OCI-LY7 (cell line): ENCODE measurements around the gene HSDL2. TPM values are rescaled to one million over a fixed set of nuclear protein-coding genes. Genes with fewer than 3 reads are reported as not detected.
"Not testable (repeated sequence)": the region's sequence is repeated elsewhere in the genome, so short reads cannot be mapped to it uniquely, and the experiment has no call there.

Experiments
- BruUV-seq: library from RNA; stranded (reverse); fragments of 400-500 nt; replicated peaks from 2 replicates; lab custom pipeline; 2021; lab: Mats Ljungman, UMichigan
- CTCF ChIA-PET: fragments of 300-600 bp; sonication (Branson Sonifier 250); formaldehyde crosslinking; loops from one replicate; lab custom pipeline; 2022; ENCODE audit warnings: antibody characterized with exemption; ENCODE audit not compliant: unreplicated experiment; lab: Charles Lee
- POLR2A ChIA-PET: fragments of 300-600 bp; sonication (Branson Sonifier 250); formaldehyde crosslinking; loops from one replicate; lab custom pipeline; 2022; ENCODE audit warnings: antibody characterized with exemption; lab: Charles Lee
- DNase-seq: peaks from one replicate; pipeline ENCODE4 v3.0.0-alpha.2; 2015; ENCODE audit warnings: low spot score
- H2AFZ ChIP-seq: fragments of 200-600 bp; sonication (generic), shearing (Covaris generic); 2 replicates; pipeline ENCODE4 v1.6.1; 2014; ENCODE audit warnings: mild to moderate bottlenecking, antibody characterized with exemption, low read length, moderate library complexity
- H3K27ac ChIP-seq: fragments of 200-600 bp; sonication (generic); 2 replicates; pipeline ENCODE4 v1.5.1; 2014; ENCODE audit warnings: mixed run types, low read depth, mild to moderate bottlenecking, moderate library complexity, low read length, inconsistent platforms; ENCODE audit not compliant: poor library complexity, severe bottlenecking
- H3K36me3 ChIP-seq: fragments of 200-600 bp; sonication (generic); 2 replicates; pipeline ENCODE4 v1.6.1; 2014; ENCODE audit warnings: mild to moderate bottlenecking, antibody characterized with exemption, low read length, moderate library complexity, mixed read lengths; ENCODE audit not compliant: insufficient read depth
- H3K4me1 ChIP-seq: fragments of 200-600 bp; sonication (generic); 2 replicates; pipeline ENCODE4 v1.5.1; 2014; ENCODE audit warnings: mild to moderate bottlenecking, low read length; ENCODE audit not compliant: insufficient read depth, poor library complexity, severe bottlenecking
- H3K4me2 ChIP-seq: fragments of 200-600 bp; sonication (generic); 2 replicates; pipeline ENCODE4 v1.6.1; 2014; ENCODE audit warnings: mild to moderate bottlenecking, low read length
- H3K4me3 ChIP-seq: fragments of 200-600 bp; sonication (generic); 2 replicates; pipeline ENCODE4 v1.5.1; 2014; ENCODE audit warnings: mild to moderate bottlenecking, low read depth, low read length; ENCODE audit not compliant: poor library complexity, severe bottlenecking
- H3K79me2 ChIP-seq: fragments of 200-600 bp; sonication (generic); 2 replicates; pipeline ENCODE4 v1.6.1; 2016; ENCODE audit warnings: low read depth, mild to moderate bottlenecking, low read length, moderate library complexity, mixed read lengths; ENCODE audit not compliant: insufficient read depth
- H3K9me2 ChIP-seq: fragments of 200-600 bp; sonication (generic); 2 replicates; pipeline ENCODE4 v1.6.1; 2016; ENCODE audit warnings: mild to moderate bottlenecking, low read length, mixed read lengths; ENCODE audit not compliant: insufficient read depth
- H3K9me3 ChIP-seq: fragments of 200-600 bp; sonication (generic); 2 replicates; pipeline ENCODE4 v1.6.1; 2014; ENCODE audit warnings: mild to moderate bottlenecking, mixed run types, low read length, mixed read lengths
- H4K20me1 ChIP-seq: fragments of 200-600 bp; sonication (generic); 2 replicates; pipeline ENCODE4 v1.6.1; 2014; ENCODE audit warnings: mild to moderate bottlenecking, antibody characterized with exemption, low read length, moderate library complexity, mixed read lengths; ENCODE audit not compliant: insufficient read depth
- EZH2phosphoT487 ChIP-seq: fragments of 200-600 bp; sonication (generic); IDR thresholded peaks from 2 replicates; pipeline ENCODE4 v1.6.1; 2018; ENCODE audit warnings: low read depth, borderline replicate concordance, mild to moderate bottlenecking, mixed run types, antibody characterized with exemption, low read length, moderate library complexity, mixed read lengths
- intact Hi-C: fragments of 100-400 bp; cut with micrococcal nuclease; formaldehyde crosslinking; loops from one replicate; pipeline ENCODE4 v1.10.0; 2022; ENCODE audit not compliant: unreplicated experiment
- total RNA-seq, 2 experiments: library from RNA; depleted of rRNA in 1 of 2; stranded (reverse); fragments of >200 nt in 1 of 2; shearing (Covaris generic) in 1 of 2; gene quantifications; 2 replicates each; pipeline ENCODE4 v1.2.3, GENCODE V29; 2014 to 2022
- TF ChIP-seq, protein P1 (sequence below): fragments of 200-600 bp; sonication (generic); conservative IDR thresholded peaks from 2 replicates; pipeline ENCODE4 v1.5.1; 2014; ENCODE audit warnings: mild to moderate bottlenecking, antibody characterized with exemption, low read length, moderate library complexity, mixed read lengths

HSDL2 gene
- total RNA-seq, 2 experiments from 2014 or later = 12.7 to 16.6 TPM

DNA sequence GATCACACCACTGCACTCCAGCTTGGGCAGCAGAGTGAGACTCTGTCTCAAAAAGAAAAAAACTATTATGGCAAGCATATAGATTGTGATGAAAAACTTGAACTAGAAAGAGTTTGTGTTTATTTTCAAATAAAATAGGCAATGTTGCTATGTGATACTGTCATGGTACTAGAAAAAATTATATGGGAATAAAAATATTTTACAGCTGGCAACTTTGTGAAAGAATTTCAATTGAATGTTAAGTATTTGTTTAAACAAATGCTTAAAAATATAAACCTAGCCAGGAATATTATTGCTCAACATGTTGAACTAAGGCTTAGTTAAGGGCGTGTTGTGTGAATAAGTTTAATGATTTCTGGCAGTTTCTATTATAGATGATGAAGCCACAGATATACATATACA, 31.7 kb downstream of the HSDL2 start:
- Histone ChIP-seq H3K36me3 (peaks cover 22% of the 10 kb centered on the region), H2AFZ (no peak overlapping the region), H3K79me2 (no peaks in the 10 kb centered on the region), H3K4me2 (no peak overlapping the region), H3K9me2 (no peaks in the 10 kb centered on the region), H4K20me1 (no peaks in the 10 kb centered on the region), H3K4me3 (no peak overlapping the region), H3K4me1 (no peaks in the 10 kb centered on the region), H3K9me3 (no peaks in the 10 kb centered on the region), H3K27ac (no peak overlapping the region)
- intact Hi-C loops = no loop called here
- POLR2A ChIA-PET = interaction anchor here (0.6 kb wide), 1 partner anchor 315 kb away, joined by 3 read pairs; no protein-coding TSS in a partner anchor
- TF ChIP-seq, protein P1, sequence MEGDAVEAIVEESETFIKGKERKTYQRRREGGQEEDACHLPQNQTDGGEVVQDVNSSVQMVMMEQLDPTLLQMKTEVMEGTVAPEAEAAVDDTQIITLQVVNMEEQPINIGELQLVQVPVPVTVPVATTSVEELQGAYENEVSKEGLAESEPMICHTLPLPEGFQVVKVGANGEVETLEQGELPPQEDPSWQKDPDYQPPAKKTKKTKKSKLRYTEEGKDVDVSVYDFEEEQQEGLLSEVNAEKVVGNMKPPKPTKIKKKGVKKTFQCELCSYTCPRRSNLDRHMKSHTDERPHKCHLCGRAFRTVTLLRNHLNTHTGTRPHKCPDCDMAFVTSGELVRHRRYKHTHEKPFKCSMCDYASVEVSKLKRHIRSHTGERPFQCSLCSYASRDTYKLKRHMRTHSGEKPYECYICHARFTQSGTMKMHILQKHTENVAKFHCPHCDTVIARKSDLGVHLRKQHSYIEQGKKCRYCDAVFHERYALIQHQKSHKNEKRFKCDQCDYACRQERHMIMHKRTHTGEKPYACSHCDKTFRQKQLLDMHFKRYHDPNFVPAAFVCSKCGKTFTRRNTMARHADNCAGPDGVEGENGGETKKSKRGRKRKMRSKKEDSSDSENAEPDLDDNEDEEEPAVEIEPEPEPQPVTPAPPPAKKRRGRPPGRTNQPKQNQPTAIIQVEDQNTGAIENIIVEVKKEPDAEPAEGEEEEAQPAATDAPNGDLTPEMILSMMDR = no peak
- no peak for TF ChIP-seq EZH2phosphoT487
- BruUV-seq = no TSS peak
- no peak for DNase-seq
- CTCF ChIA-PET = no interaction called here

DNA sequence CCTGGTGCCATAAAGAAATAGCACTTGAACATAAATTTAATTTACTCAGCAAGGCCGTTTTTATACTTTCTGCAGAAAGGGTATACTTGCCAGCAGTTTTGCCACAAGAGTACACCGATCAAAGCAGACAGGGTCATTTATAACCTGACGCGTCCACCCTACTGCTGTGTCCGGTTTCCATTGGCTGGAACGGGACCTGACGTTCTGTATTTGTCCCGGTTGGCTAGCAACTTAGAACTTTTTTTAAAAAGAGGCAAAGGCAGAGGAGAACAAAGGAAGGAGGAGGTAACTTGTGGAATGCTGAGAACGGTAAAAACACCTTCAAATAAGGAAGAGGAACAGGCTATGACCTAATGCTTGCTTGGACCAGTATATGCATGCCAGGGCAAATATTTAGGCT, 33.8 kb downstream of the HSDL2 start:
- intact Hi-C loops, DNase-seq, H3K9me3 ChIP-seq, BruUV-seq, H3K27ac ChIP-seq, H2AFZ ChIP-seq, H3K4me2 ChIP-seq, H3K9me2 ChIP-seq, H4K20me1 ChIP-seq, CTCF ChIA-PET, H3K36me3 ChIP-seq, H3K79me2 ChIP-seq, POLR2A ChIA-PET, H3K4me3 ChIP-seq, H3K4me1 ChIP-seq: not testable (repeated sequence)

DNA sequence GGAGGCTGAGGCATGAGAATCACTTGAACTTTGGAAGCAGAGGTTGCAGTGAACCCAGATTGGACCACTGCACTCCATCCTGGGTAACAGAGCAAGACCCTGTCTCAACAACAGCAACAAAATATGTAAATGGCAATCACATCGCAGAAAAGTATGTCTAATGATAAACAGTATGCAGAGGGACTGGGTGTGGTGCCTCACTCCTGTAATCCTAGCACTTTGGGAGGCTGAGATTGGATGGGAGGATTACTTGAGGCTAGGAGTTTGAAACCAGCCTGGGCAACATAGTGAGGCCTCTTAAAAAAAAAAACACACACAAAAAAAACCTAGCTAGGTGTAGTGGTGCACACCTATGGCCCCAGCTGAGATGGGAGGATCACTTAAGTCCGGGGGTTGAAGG, 40.3 kb downstream of the HSDL2 start:
- no TSS peak for BruUV-seq
- H3K36me3 ChIP-seq = no peaks in the 10 kb centered on the region
- no peak overlapping the region for H2AFZ ChIP-seq
- ChIA-PET POLR2A (no interaction called here), CTCF (no interaction called here)
- TF ChIP-seq, protein P1 = no peak
- TF ChIP-seq EZH2phosphoT487 = no peak
- H3K9me2 ChIP-seq = no peaks in the 10 kb centered on the region
- no peak overlapping the region for H3K4me2 ChIP-seq
- no peaks in the 10 kb centered on the region for H4K20me1 ChIP-seq
- no peaks in the 10 kb centered on the region for H3K4me1 ChIP-seq
- intact Hi-C loops = no loop called here
- no peak for DNase-seq
- no peak overlapping the region for H3K27ac ChIP-seq
- H3K79me2 ChIP-seq = no peaks in the 10 kb centered on the region
- H3K9me3 ChIP-seq = no peaks in the 10 kb centered on the region
- H3K4me3 ChIP-seq = no peak overlapping the region
